ENCODE measurements around the gene MTARC1.

The MTARC1 gene

GRCh38 chr1:220791956-220792355 is 5.2 kb downstream of the MTARC1 start:
- Histone ChIP-seq H3K9ac (ENCODE audit: low read length) (no peak overlapping the region), H3K4me2 (ENCODE audit: low read depth, low read length) (no peak overlapping the region), H3K27ac (ENCODE audit: low read length) (no peak overlapping the region), H3K4me1 (ENCODE audit: low read length) (no peaks in the 10 kb centered on the region), H3F3A (ENCODE audit: insufficient read depth, low read length) (no peaks in the 10 kb centered on the region), H3K79me2 (ENCODE audit: low read length) (no peaks in the 10 kb centered on the region), H3K36me3 (replicated peaks; ENCODE audit: insufficient read depth, low read length) (no peaks in the 10 kb centered on the region), H3K9me3 (replicated peaks; ENCODE audit: insufficient read depth, low read length) (no peaks in the 10 kb centered on the region), H2AFZ (ENCODE audit: low read length) (no peak overlapping the region), H3K27me3 (replicated peaks; ENCODE audit: insufficient read depth, low read length) (no peaks in the 10 kb centered on the region), H3K9me2 (replicated peaks; ENCODE audit: insufficient read depth, low read length) (no peaks in the 10 kb centered on the region), H3K4me3 (ENCODE audit: low read length) (no peak overlapping the region), H4K20me1 (ENCODE audit: insufficient read depth, low read length) (no peaks in the 10 kb centered on the region)
- no peak for DNase-seq
- TF ChIP-seq EZH2phosphoT487 (IDR thresholded peaks at IDR 0.05; ENCODE audit: low read length) (no peak), CTCF (IDR thresholded peaks at IDR 0.05; ENCODE audit: low read length) (no peak), EZH2 (optimal IDR thresholded peaks at IDR 0.05; ENCODE audit: low read depth, low read length) (no peak)

- H3F3A ChIP-seq (ENCODE audit: insufficient read depth, low read length): no peaks in the 10 kb centered on the region
- no peaks in the 10 kb centered on the region for H4K20me1 ChIP-seq (ENCODE audit: insufficient read depth, low read length)
- TF ChIP-seq CTCF (IDR thresholded peaks at IDR 0.05; ENCODE audit: low read length) (no peak), EZH2phosphoT487 (IDR thresholded peaks at IDR 0.05; ENCODE audit: low read length) (no peak), EZH2 (optimal IDR thresholded peaks at IDR 0.05; ENCODE audit: low read depth, low read length) (no peak)
- no peaks in the 10 kb centered on the region for H3K27me3 ChIP-seq (replicated peaks; ENCODE audit: insufficient read depth, low read length)
- no peak overlapping the region for H3K4me2 ChIP-seq (ENCODE audit: low read depth, low read length)
- H3K79me2 ChIP-seq (ENCODE audit: low read length): no peaks in the 10 kb centered on the region
- no peak overlapping the region for H3K4me3 ChIP-seq (ENCODE audit: low read length)
- no peak overlapping the region for H3K9ac ChIP-seq (ENCODE audit: low read length)
- H3K4me1 ChIP-seq (ENCODE audit: low read length): no peaks in the 10 kb centered on the region
- no peaks in the 10 kb centered on the region for H3K36me3 ChIP-seq (replicated peaks; ENCODE audit: insufficient read depth, low read length)
- H3K9me2 ChIP-seq (replicated peaks; ENCODE audit: insufficient read depth, low read length): no peaks in the 10 kb centered on the region
- H3K27ac ChIP-seq (ENCODE audit: low read length): no peak overlapping the region
- no peak for DNase-seq
- H2AFZ ChIP-seq (ENCODE audit: low read length): no peak overlapping the region
- no peaks in the 10 kb centered on the region for H3K9me3 ChIP-seq (replicated peaks; ENCODE audit: insufficient read depth, low read length)
These were observed 9.8 kb downstream of the MTARC1 start for GRCh38 chr1:220796530-220796929.

- Histone ChIP-seq H3K4me3 (ENCODE audit: low read length) (no peak overlapping the region), H3K27me3 (replicated peaks; ENCODE audit: insufficient read depth, low read length) (no peaks in the 10 kb centered on the region), H3K9me3 (replicated peaks; ENCODE audit: insufficient read depth, low read length) (no peaks in the 10 kb centered on the region), H3K4me1 (ENCODE audit: low read length) (no peaks in the 10 kb centered on the region), H3K36me3 (replicated peaks; ENCODE audit: insufficient read depth, low read length) (no peaks in the 10 kb centered on the region), H2AFZ (ENCODE audit: low read length) (no peak overlapping the region), H4K20me1 (ENCODE audit: insufficient read depth, low read length) (no peaks in the 10 kb centered on the region), H3K27ac (ENCODE audit: low read length) (no peak overlapping the region), H3K9ac (ENCODE audit: low read length) (no peak overlapping the region), H3K9me2 (replicated peaks; ENCODE audit: insufficient read depth, low read length) (no peaks in the 10 kb centered on the region), H3K4me2 (ENCODE audit: low read depth, low read length) (no peak overlapping the region), H3K79me2 (ENCODE audit: low read length) (no peaks in the 10 kb centered on the region), H3F3A (ENCODE audit: insufficient read depth, low read length) (no peaks in the 10 kb centered on the region)
- TF ChIP-seq CTCF (IDR thresholded peaks at IDR 0.05; ENCODE audit: low read length) (no peak), EZH2phosphoT487 (IDR thresholded peaks at IDR 0.05; ENCODE audit: low read length) (no peak), EZH2 (optimal IDR thresholded peaks at IDR 0.05; ENCODE audit: low read depth, low read length) (no peak)
- DNase-seq: no peak
These were observed 10.3 kb downstream of the MTARC1 start for GRCh38 chr1:220797044-220797443.

All from MM.1S (cell line).